DND-41 (cell line): Measurements from ENCODE around the gene DTD2.

Source experiments
- ATAC-seq: fragments of 200-7000 bp; cut with Tn5 transposase; 3 replicates; pipeline ENCODE4 v1.9.1; 2021; ENCODE audit warnings: low read depth; ENCODE audit not compliant: insufficient read depth
- DNase-seq: peaks from one replicate; pipeline ENCODE4 v3.0.0-alpha.2; 2020
- H2AFZ ChIP-seq: 2 replicates; pipeline ENCODE4 v1.6.0; 2012; ENCODE audit warnings: low read depth, low read length
- H3K27ac ChIP-seq: 2 replicates; pipeline ENCODE4 v1.5.1; 2012; ENCODE audit warnings: low read length, inconsistent platforms
- H3K27me3 ChIP-seq: fragments of 200-600 bp; sonication (generic); 2 replicates; pipeline ENCODE4 v1.6.0; 2012; ENCODE audit warnings: low read length, mild to moderate bottlenecking, inconsistent platforms; ENCODE audit not compliant: insufficient read depth, poor library complexity
- H3K36me3 ChIP-seq: 2 replicates; pipeline ENCODE4 v1.5.1; 2012; ENCODE audit warnings: low read length, inconsistent platforms; ENCODE audit not compliant: insufficient read depth
- H3K4me1 ChIP-seq: 2 replicates; pipeline ENCODE4 v1.5.1; 2012; ENCODE audit warnings: mild to moderate bottlenecking, low read length; ENCODE audit not compliant: insufficient read depth
- H3K4me2 ChIP-seq: 2 replicates; pipeline ENCODE4 v1.6.0; 2012; ENCODE audit warnings: mild to moderate bottlenecking, moderate library complexity, low read length, inconsistent platforms; ENCODE audit not compliant: insufficient read depth
- H3K4me3 ChIP-seq, 2 experiments: fragments of 200-600 bp in 1 of 2; shearing (Covaris generic) in 1 of 2; 2 replicates each; pipeline ENCODE4 v1.5.1; 2012 to 2016; ENCODE audit warnings: inconsistent platforms in 2 of 2, low read length in 2 of 2, mild to moderate bottlenecking in 2 of 2, low read depth in 1 of 2, moderate library complexity in 1 of 2
- H3K79me2 ChIP-seq: 2 replicates; pipeline ENCODE4 v1.6.0; 2012; ENCODE audit warnings: low read length, inconsistent platforms; ENCODE audit not compliant: insufficient read depth
- H3K9ac ChIP-seq: 2 replicates; pipeline ENCODE4 v1.6.0; 2012; ENCODE audit warnings: low read depth, mild to moderate bottlenecking, inconsistent platforms, low read length, moderate library complexity
- H3K9me3 ChIP-seq: 2 replicates; pipeline ENCODE4 v1.5.1; 2012; ENCODE audit warnings: low read length, moderate library complexity, mild to moderate bottlenecking, inconsistent platforms; ENCODE audit not compliant: insufficient read depth, severe bottlenecking
- H4K20me1 ChIP-seq: 2 replicates; pipeline ENCODE4 v1.6.0; 2012; ENCODE audit warnings: low read length; ENCODE audit not compliant: insufficient read depth
- CTCF ChIP-seq: IDR thresholded peaks from 2 replicates; pipeline ENCODE4 v1.5.1; 2012; ENCODE audit warnings: borderline replicate concordance, low read length, moderate library complexity, mild to moderate bottlenecking; ENCODE audit not compliant: poor library complexity, severe bottlenecking; ENCODE audit errors: extremely low read depth
- EZH2 ChIP-seq: IDR thresholded peaks from 3 replicates; pipeline ENCODE4 v1.6.1; 2012; ENCODE audit warnings: borderline replicate concordance, low read depth, mild to moderate bottlenecking, moderate library complexity, low read length, inconsistent platforms; ENCODE audit not compliant: severe bottlenecking

DTD2 gene

GRCh38 chr14:31492759-31493498 lies 35.6 kb upstream of the DTD2 start:
- Histone ChIP-seq H3K4me3 (no peak overlapping the region), H3K27me3 (no peaks in the 10 kb centered on the region), H2AFZ (no peak overlapping the region), H3K27ac (no peak overlapping the region), H3K9me3 (no peaks in the 10 kb centered on the region), H3K79me2 (no peaks in the 10 kb centered on the region), H3K4me1 (no peaks in the 10 kb centered on the region), H3K9ac (no peak overlapping the region), H3K36me3 (no peaks in the 10 kb centered on the region), H3K4me2 (no peak overlapping the region), H4K20me1 (no peaks in the 10 kb centered on the region)
- ATAC-seq = no peak
- DNase-seq = no peak
- no peak for TF ChIP-seq EZH2
- no peak for TF ChIP-seq CTCF

- Histone ChIP-seq H3K4me1 (no peaks in the 10 kb centered on the region), H3K9me3 (no peaks in the 10 kb centered on the region), H3K27me3 (no peaks in the 10 kb centered on the region), H2AFZ (no peak overlapping the region), H4K20me1 (no peaks in the 10 kb centered on the region), H3K27ac (no peak overlapping the region), H3K4me2 (no peak overlapping the region), H3K9ac (no peak overlapping the region), H3K4me3 (no peak overlapping the region), H3K79me2 (no peaks in the 10 kb centered on the region), H3K36me3 (no peaks in the 10 kb centered on the region)
- ATAC-seq = no peak
- no peak for DNase-seq
- no peak for TF ChIP-seq EZH2
These were observed 32.4 kb upstream of the DTD2 start for GRCh38 chr14:31489691-31490090.

GRCh38 chr14:31487886-31488285 lies 30.6 kb upstream of the DTD2 start, which contains the start of gene GPR33:
Gene GPR33, minus strand, starts transcription at chr14:31488039. Its CDS starts 4,074 bp downstream, at chr14:31483965.
- DNase-seq = no peak
- Histone ChIP-seq H3K4me1 (no peaks in the 10 kb centered on the region), H3K9ac (no peak within 1 kb of the TSS), H3K79me2 (no peaks in the 10 kb centered on the region), H3K27ac (no peak within 1 kb of the TSS), H2AFZ (no peak within 1 kb of the TSS), H3K4me3 (no peak within 1 kb of the TSS), H3K36me3 (no peaks in the 10 kb centered on the region), H3K4me2 (no peak within 1 kb of the TSS), H4K20me1 (no peaks in the 10 kb centered on the region), H3K9me3 (no peaks in the 10 kb centered on the region), H3K27me3 (no peaks in the 10 kb centered on the region)
- no peak for ATAC-seq
- TF ChIP-seq CTCF (no peak), EZH2 (no peak)

GRCh38 chr14:31486764-31487163 lies 29.5 kb upstream of the DTD2 start:
- H3K4me3 ChIP-seq = no peak overlapping the region
- TF ChIP-seq EZH2 = no peak
- no peak for TF ChIP-seq CTCF
- no peak for DNase-seq
- no peak overlapping the region for H3K9ac ChIP-seq
- no peak overlapping the region for H2AFZ ChIP-seq
- H3K9me3 ChIP-seq = no peaks in the 10 kb centered on the region
- no peaks in the 10 kb centered on the region for H3K79me2 ChIP-seq
- no peaks in the 10 kb centered on the region for H3K36me3 ChIP-seq
- no peak overlapping the region for H3K4me2 ChIP-seq
- no peak overlapping the region for H3K27ac ChIP-seq
- no peak for ATAC-seq
- H3K27me3 ChIP-seq = no peaks in the 10 kb centered on the region
- H3K4me1 ChIP-seq = no peaks in the 10 kb centered on the region
- H4K20me1 ChIP-seq = no peaks in the 10 kb centered on the region
